ENCODE results near the gene MAN1C1.
A peak's percentile ranks its signal among the peaks of the same experiment; 100 is the strongest.

The MAN1C1 gene

DNA sequence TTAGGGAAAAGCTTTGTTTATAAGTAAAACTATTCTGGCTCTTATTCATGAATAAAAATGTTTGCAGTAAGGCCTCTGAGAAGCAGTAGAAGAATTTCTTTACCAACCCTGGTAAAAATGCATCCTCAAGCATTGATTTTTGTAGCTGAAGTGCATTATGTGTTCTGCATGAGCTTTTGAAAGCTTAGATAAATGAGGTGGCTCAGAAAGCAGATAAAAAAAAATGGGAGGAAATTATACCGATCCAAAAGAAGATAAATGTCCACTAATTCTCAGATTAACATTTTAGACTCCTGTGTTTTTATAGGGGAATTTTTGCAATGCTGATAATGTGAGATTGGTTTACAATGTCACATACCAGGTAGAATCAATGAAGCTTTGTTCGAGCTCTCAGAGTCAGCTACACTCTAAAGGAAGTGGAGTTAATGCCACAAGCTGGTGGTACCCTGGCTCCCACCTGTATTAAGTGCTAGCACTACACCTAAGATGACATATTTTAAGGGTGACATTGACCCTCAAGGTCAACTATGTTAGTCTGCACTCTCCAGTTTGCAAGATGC, 97.9 kb downstream of the MAN1C1 start:
- H3K4me1 ChIP-seq (ENCODE audit: control insufficient read depth, low read depth, low read length): no peaks in the 10 kb centered on the region

GRCh38 chr1:25715888-25716287, 99.3 kb downstream of the MAN1C1 start:
- no CpG with 5 or more reads among the region's 5 CpGs for WGBS (ENCODE audit: extremely low coverage, insufficient coverage, low lambda C conversion rate)
- H3K4me1 ChIP-seq (ENCODE audit: control insufficient read depth, low read depth, low read length): no peaks in the 10 kb centered on the region
- peak; percentile 53 for DNase-seq
- no peak overlapping the region for H4K8ac ChIP-seq (ENCODE audit: low read depth, low read length)
- no peak overlapping the region for H3K4me3 ChIP-seq (ENCODE audit: low read length)
- no peaks in the 10 kb centered on the region for H3K79me1 ChIP-seq (ENCODE audit: low read length)
- H3K27ac ChIP-seq (ENCODE audit: low read depth, low read length): no peak overlapping the region
- no peak overlapping the region for H3K23ac ChIP-seq (ENCODE audit: low read length)
- no peak overlapping the region for H2BK5ac ChIP-seq (ENCODE audit: low read length)
- H3K56ac ChIP-seq (ENCODE audit: low read length): no peak overlapping the region
- H3K9ac ChIP-seq (ENCODE audit: low read length): no peak overlapping the region
- H4K5ac ChIP-seq (ENCODE audit: low read length): no peak overlapping the region
- H3K4ac ChIP-seq (ENCODE audit: low read depth, low read length): no peak overlapping the region
- H2AK5ac ChIP-seq (ENCODE audit: low read length): no peak overlapping the region
- H2BK120ac ChIP-seq (ENCODE audit: low read depth, low read length): no peak overlapping the region
- no peaks in the 10 kb centered on the region for H3K79me2 ChIP-seq (ENCODE audit: control insufficient read depth, insufficient read depth, low read length)
- H3K4me2 ChIP-seq (ENCODE audit: low read length): no peak overlapping the region
- H2BK15ac ChIP-seq (replicated peaks; ENCODE audit: low read depth): no peak overlapping the region
- H3K36me3 ChIP-seq (ENCODE audit: control insufficient read depth, insufficient read depth, low read length): no peaks in the 10 kb centered on the region
- H3K18ac ChIP-seq (ENCODE audit: low read length): no peak overlapping the region
- H3K27me3 ChIP-seq (ENCODE audit: insufficient read depth, low read length, poor library complexity): no peaks in the 10 kb centered on the region

More for the DNA sequence above, 97.9 kb downstream of the MAN1C1 start:
- Histone ChIP-seq H2BK5ac (ENCODE audit: low read length) (no peak overlapping the region), H2BK120ac (ENCODE audit: low read depth, low read length) (no peak overlapping the region), H3K27me3 (ENCODE audit: insufficient read depth, low read length, poor library complexity) (no peaks in the 10 kb centered on the region), H3K36me3 (ENCODE audit: control insufficient read depth, insufficient read depth, low read length) (no peaks in the 10 kb centered on the region), H3K4ac (ENCODE audit: low read depth, low read length) (no peak overlapping the region), H3K23ac (ENCODE audit: low read length) (no peak overlapping the region), H3K27ac (ENCODE audit: low read depth, low read length) (no peak overlapping the region), H3K4me2 (ENCODE audit: low read length) (no peak overlapping the region), H3K4me3 (ENCODE audit: low read length) (no peak overlapping the region), H3K79me2 (ENCODE audit: control insufficient read depth, insufficient read depth, low read length) (no peaks in the 10 kb centered on the region), H2BK15ac (replicated peaks; ENCODE audit: low read depth) (no peak overlapping the region), H3K9ac (ENCODE audit: low read length) (no peak overlapping the region), H3K79me1 (ENCODE audit: low read length) (no peaks in the 10 kb centered on the region), H2AK5ac (ENCODE audit: low read length) (no peak overlapping the region), H3K56ac (ENCODE audit: low read length) (no peak overlapping the region), H4K5ac (ENCODE audit: low read length) (no peak overlapping the region), H3K18ac (ENCODE audit: low read length) (no peak overlapping the region), H4K8ac (ENCODE audit: low read depth, low read length) (no peak overlapping the region)
- WGBS (ENCODE audit: extremely low coverage, insufficient coverage, low lambda C conversion rate): no CpG with 5 or more reads among the region's 2 CpGs
- DNase-seq: no peak

DNA sequence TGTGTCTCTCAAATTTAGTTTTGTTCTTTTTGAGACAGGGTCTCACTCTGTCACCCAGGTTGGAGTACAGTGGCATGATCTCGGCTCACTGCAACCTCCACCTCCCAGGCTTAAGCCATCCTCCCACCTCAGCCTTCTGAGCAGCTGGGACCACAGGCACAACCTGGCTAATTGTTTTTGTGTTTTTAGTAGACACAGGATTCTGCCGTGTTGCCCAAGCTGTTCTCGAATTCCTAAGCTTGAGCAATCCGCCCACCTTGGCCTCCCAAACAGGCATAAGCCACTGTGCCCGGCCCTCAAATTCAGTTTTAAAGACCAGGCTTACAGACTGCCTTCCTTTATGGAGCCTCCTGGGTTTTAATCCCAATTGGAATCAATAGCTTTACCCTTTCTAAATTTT, 99.7 kb downstream of the MAN1C1 start:
- no peak overlapping the region for H3K27ac ChIP-seq (ENCODE audit: low read depth, low read length)
- no peaks in the 10 kb centered on the region for H3K36me3 ChIP-seq (ENCODE audit: control insufficient read depth, insufficient read depth, low read length)
- DNase-seq: no peak
- H3K4me2 ChIP-seq (ENCODE audit: low read length): no peak overlapping the region
- no peak overlapping the region for H4K8ac ChIP-seq (ENCODE audit: low read depth, low read length)
- no peak overlapping the region for H2BK5ac ChIP-seq (ENCODE audit: low read length)
- H3K4me3 ChIP-seq (ENCODE audit: low read length): no peak overlapping the region
- no peak overlapping the region for H3K23ac ChIP-seq (ENCODE audit: low read length)
- no peak overlapping the region for H3K9ac ChIP-seq (ENCODE audit: low read length)
- no peak overlapping the region for H2AK5ac ChIP-seq (ENCODE audit: low read length)
- no peaks in the 10 kb centered on the region for H3K4me1 ChIP-seq (ENCODE audit: control insufficient read depth, low read depth, low read length)
- H2BK120ac ChIP-seq (ENCODE audit: low read depth, low read length): no peak overlapping the region
- no peaks in the 10 kb centered on the region for H3K79me1 ChIP-seq (ENCODE audit: low read length)
- no peak overlapping the region for H3K4ac ChIP-seq (ENCODE audit: low read depth, low read length)
- no CpG with 5 or more reads among the region's 5 CpGs for WGBS (ENCODE audit: extremely low coverage, insufficient coverage, low lambda C conversion rate)
- no peak overlapping the region for H3K18ac ChIP-seq (ENCODE audit: low read length)
- H3K79me2 ChIP-seq (ENCODE audit: control insufficient read depth, insufficient read depth, low read length): no peaks in the 10 kb centered on the region
- H3K27me3 ChIP-seq (ENCODE audit: insufficient read depth, low read length, poor library complexity): no peaks in the 10 kb centered on the region
- H2BK15ac ChIP-seq (replicated peaks; ENCODE audit: low read depth): no peak overlapping the region
- no peak overlapping the region for H3K56ac ChIP-seq (ENCODE audit: low read length)
- H4K5ac ChIP-seq (ENCODE audit: low read length): no peak overlapping the region

GRCh38 chr1:25718732-25719131, 102.1 kb downstream of the MAN1C1 start:
- Histone ChIP-seq H3K4ac (ENCODE audit: low read depth, low read length) (no peak overlapping the region), H3K23ac (ENCODE audit: low read length) (no peak overlapping the region), H3K4me1 (ENCODE audit: control insufficient read depth, low read depth, low read length) (no peaks in the 10 kb centered on the region), H2BK15ac (replicated peaks; ENCODE audit: low read depth) (no peak overlapping the region), H3K56ac (ENCODE audit: low read length) (no peak overlapping the region), H2BK5ac (ENCODE audit: low read length) (no peak overlapping the region), H3K27me3 (ENCODE audit: insufficient read depth, low read length, poor library complexity) (no peaks in the 10 kb centered on the region), H4K8ac (ENCODE audit: low read depth, low read length) (no peak overlapping the region), H2BK120ac (ENCODE audit: low read depth, low read length) (no peak overlapping the region), H4K5ac (ENCODE audit: low read length) (no peak overlapping the region), H3K9ac (ENCODE audit: low read length) (no peak overlapping the region), H3K18ac (ENCODE audit: low read length) (no peak overlapping the region), H3K79me1 (ENCODE audit: low read length) (no peaks in the 10 kb centered on the region), H3K36me3 (ENCODE audit: control insufficient read depth, insufficient read depth, low read length) (no peaks in the 10 kb centered on the region), H3K27ac (ENCODE audit: low read depth, low read length) (no peak overlapping the region), H3K4me2 (ENCODE audit: low read length) (no peak overlapping the region), H3K4me3 (ENCODE audit: low read length) (no peak overlapping the region), H3K79me2 (ENCODE audit: control insufficient read depth, insufficient read depth, low read length) (no peaks in the 10 kb centered on the region), H2AK5ac (ENCODE audit: low read length) (no peak overlapping the region)
- WGBS (ENCODE audit: extremely low coverage, insufficient coverage, low lambda C conversion rate): no CpG with 5 or more reads among the region's 2 CpGs
- no peak for DNase-seq

DNA sequence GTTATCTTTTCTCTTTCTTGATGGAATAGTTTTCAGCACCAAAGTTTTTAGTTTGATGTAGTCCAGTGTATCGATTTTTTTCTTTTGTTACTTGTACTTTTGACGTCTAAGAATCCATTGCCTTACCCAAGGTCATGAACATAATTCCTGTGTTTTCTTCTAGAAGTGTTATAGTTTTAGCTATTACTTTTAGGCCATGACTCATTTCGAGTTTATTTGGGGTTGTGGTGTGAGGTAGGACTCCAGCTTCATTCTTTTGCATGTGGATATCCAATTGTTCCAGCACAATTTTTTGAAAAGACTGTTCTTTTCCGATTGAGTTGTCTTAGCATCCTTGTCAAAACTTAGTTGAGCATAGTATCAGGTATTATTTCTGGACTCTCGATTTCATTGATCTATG, 104.0 kb downstream of the MAN1C1 start:
- no peak overlapping the region for H3K4me3 ChIP-seq (ENCODE audit: low read length)
- no peak for DNase-seq
- H3K18ac ChIP-seq (ENCODE audit: low read length): no peak overlapping the region
- no peaks in the 10 kb centered on the region for H3K27me3 ChIP-seq (ENCODE audit: insufficient read depth, low read length, poor library complexity)
- no peak overlapping the region for H3K56ac ChIP-seq (ENCODE audit: low read length)
- no CpG with 5 or more reads among the region's 5 CpGs for WGBS (ENCODE audit: extremely low coverage, insufficient coverage, low lambda C conversion rate)
- H2BK120ac ChIP-seq (ENCODE audit: low read depth, low read length): no peak overlapping the region
- H3K9ac ChIP-seq (ENCODE audit: low read length): no peak overlapping the region
- H3K79me1 ChIP-seq (ENCODE audit: low read length): no peaks in the 10 kb centered on the region
- H4K5ac ChIP-seq (ENCODE audit: low read length): no peak overlapping the region
- no peak overlapping the region for H2BK15ac ChIP-seq (replicated peaks; ENCODE audit: low read depth)
- peaks cover 8% of the 10 kb centered on the region for H3K4me1 ChIP-seq (ENCODE audit: control insufficient read depth, low read depth, low read length)
- H3K4me2 ChIP-seq (ENCODE audit: low read length): no peak overlapping the region
- H3K36me3 ChIP-seq (ENCODE audit: control insufficient read depth, insufficient read depth, low read length): no peaks in the 10 kb centered on the region
- no peak overlapping the region for H2AK5ac ChIP-seq (ENCODE audit: low read length)
- H3K23ac ChIP-seq (ENCODE audit: low read length): no peak overlapping the region
- H3K4ac ChIP-seq (ENCODE audit: low read depth, low read length): no peak overlapping the region
- no peaks in the 10 kb centered on the region for H3K79me2 ChIP-seq (ENCODE audit: control insufficient read depth, insufficient read depth, low read length)
- H4K8ac ChIP-seq (ENCODE audit: low read depth, low read length): no peak overlapping the region
- no peak overlapping the region for H3K27ac ChIP-seq (ENCODE audit: low read depth, low read length)
- no peak overlapping the region for H2BK5ac ChIP-seq (ENCODE audit: low read length)

GRCh38 chr1:25723250-25723880, 106.8 kb downstream of the MAN1C1 start:
- Histone ChIP-seq H3K4me3 (ENCODE audit: low read length) (no peak overlapping the region), H3K27me3 (ENCODE audit: insufficient read depth, low read length, poor library complexity) (no peaks in the 10 kb centered on the region)
- peak; percentile 76 for DNase-seq

More at GRCh38 chr1:25723250-25723880, 106.8 kb downstream of the MAN1C1 start:
- Histone ChIP-seq H3K4ac (ENCODE audit: low read depth, low read length) (no peak overlapping the region), H4K5ac (ENCODE audit: low read length) (no peak overlapping the region), H2BK5ac (ENCODE audit: low read length) (no peak overlapping the region), H3K9ac (ENCODE audit: low read length) (no peak overlapping the region), H3K79me2 (ENCODE audit: control insufficient read depth, insufficient read depth, low read length) (no peaks in the 10 kb centered on the region), H3K79me1 (ENCODE audit: low read length) (peaks cover 1% of the 10 kb centered on the region), H3K23ac (ENCODE audit: low read length) (no peak overlapping the region), H3K4me2 (ENCODE audit: low read length) (no peak overlapping the region), H3K27ac (ENCODE audit: low read depth, low read length) (no peak overlapping the region), H3K18ac (ENCODE audit: low read length) (no peak overlapping the region), H2BK120ac (ENCODE audit: low read depth, low read length) (no peak overlapping the region), H3K36me3 (ENCODE audit: control insufficient read depth, insufficient read depth, low read length) (no peaks in the 10 kb centered on the region), H3K4me1 (ENCODE audit: control insufficient read depth, low read depth, low read length) (peaks cover 10% of the 10 kb centered on the region), H2AK5ac (ENCODE audit: low read length) (no peak overlapping the region), H2BK15ac (replicated peaks; ENCODE audit: low read depth) (no peak overlapping the region), H4K8ac (ENCODE audit: low read depth, low read length) (no peak overlapping the region), H3K56ac (ENCODE audit: low read length) (peak overlapping the region; percentile 4)
- no CpG with 5 or more reads among the region's 4 CpGs for WGBS (ENCODE audit: extremely low coverage, insufficient coverage, low lambda C conversion rate)
